ENCODE results near the gene OVCH1.

GRCh38 chr12:29405561-29405960, 91.9 kb downstream of the OVCH1 start:
- TF ChIP-seq ZBTB33 (IDR thresholded peaks at IDR 0.05; ENCODE audit: borderline replicate concordance, low read depth) (no peak), POLR2AphosphoS5 (IDR thresholded peaks at IDR 0.05; ENCODE audit: low read depth, low read length) (no peak), EP300 (IDR thresholded peaks at IDR 0.05; ENCODE audit: borderline replicate concordance in 1 of 2, low read depth in 1 of 2, low read length in 1 of 2) (no peak), RFX5 (IDR thresholded peaks at IDR 0.05; ENCODE audit: low read length) (no peak)

Measured in SK-N-SH (cell line).